A549 (cell line): Measurements from ENCODE around the gene SMG6. TPM values are rescaled to one million over a fixed set of nuclear protein-coding genes. Genes with fewer than 3 reads are reported as not detected.

Experiments
- ATAC-seq, 2 experiments: fragments of 200-7000 bp in 1 of 2; fragments of >200 bp in 1 of 2; cut with Nextera tagmentation in 1 of 2; cut with Tn5 transposase in 1 of 2; 3 replicates each; pipeline versions ENCODE4 v1.8.0 to v1.9.1; 2018 to 2020; ENCODE audit warnings: mild to moderate bottlenecking in 1 of 2, moderate library complexity in 1 of 2
- CTCF ChIA-PET: fragments of 300-600 bp; sonication (Branson Sonifier 250); formaldehyde crosslinking; extraction: SDS; loops from one replicate; lab custom pipeline; 2021; ENCODE audit warnings: antibody characterized with exemption, inconsistent platforms; lab: Yijun Ruan, JAX
- POLR2A ChIA-PET: fragments of 350-600 bp; formaldehyde crosslinking; extraction: SDS; loops from one replicate; lab custom pipeline; 2021; ENCODE audit warnings: antibody characterized with exemption, inconsistent platforms; lab: Yijun Ruan, JAX
- DNase-seq, 2 experiments: peaks; one replicate each; pipeline versions ENCODE4 v3.0.0 to v3.0.0-alpha.2; 2011 to 2016; ENCODE audit warnings: low read depth in 1 of 2, low spot score in 1 of 2
- FAIRE-seq: peaks from 2 replicates; lab custom pipeline; 2011; peaks lifted over from hg19 to GRCh38; lab: Jason Lieb, UNC
- H3K27ac ChIP-seq, 2 experiments: fragments of >200 bp; sonication (Bioruptor Twin); formaldehyde crosslinking; 3 replicates each; pipeline ENCODE4 v1.5.1; 2016 to 2017
- H3K4me1 ChIP-seq: fragments of >200 bp; sonication (Bioruptor Twin); formaldehyde crosslinking; 3 replicates; pipeline ENCODE4 v1.6.1; 2016
- H3K4me2 ChIP-seq: fragments of >200 bp; sonication (Bioruptor Twin); formaldehyde crosslinking; 3 replicates; pipeline ENCODE4 v1.6.1; 2016
- H3K4me3 ChIP-seq: fragments of >200 bp; sonication (Bioruptor Twin); formaldehyde crosslinking; 3 replicates; pipeline ENCODE4 v1.5.1; 2016
- H3K9me3 ChIP-seq: fragments of >200 bp; sonication (Bioruptor Twin); formaldehyde crosslinking; 3 replicates; pipeline ENCODE4 v1.6.1; 2016
- BHLHE40 ChIP-seq: IDR thresholded peaks from 2 replicates; pipeline ENCODE4 v1.6.1; 2012; ENCODE audit warnings: low read depth, low read length, inconsistent platforms
- CHD2 ChIP-seq: fragments of 150-350 bp; IDR thresholded peaks from 2 replicates; pipeline ENCODE4 v1.6.1; 2014; ENCODE audit warnings: low read length; ENCODE audit not compliant: partially characterized antibody
- CTCF ChIP-seq: fragments of >200 bp; sonication (Bioruptor Twin); formaldehyde crosslinking; IDR thresholded peaks from 3 replicates; pipeline ENCODE4 v1.5.1; 2016
- E2F6 ChIP-seq: IDR thresholded peaks from 2 replicates; pipeline ENCODE4 v1.6.1; 2012; ENCODE audit warnings: low read depth, borderline replicate concordance
- EHMT2 ChIP-seq: fragments of 200-600 bp; sonication (generic); IDR thresholded peaks from 2 replicates; pipeline ENCODE4 v1.6.1; 2016; ENCODE audit warnings: antibody characterized with exemption, low read depth, mild to moderate bottlenecking, moderate library complexity
- HOXA7 ChIP-seq: fragments of 250-450 bp; sonication (Bioruptor Pico); IDR thresholded peaks from 2 replicates; pipeline ENCODE4 v1.5.0; 2020; ENCODE audit warnings: mild to moderate bottlenecking, moderate library complexity
- HOXB13 ChIP-seq: fragments of 250-450 bp; sonication (Bioruptor Pico); IDR thresholded peaks from 2 replicates; pipeline ENCODE4 v1.5.0; 2020; ENCODE audit warnings: low read depth, mild to moderate bottlenecking, moderate library complexity
- KDM1A ChIP-seq: fragments of 200-600 bp; sonication (generic); IDR thresholded peaks from 2 replicates; pipeline ENCODE4 v1.6.1; 2016; ENCODE audit warnings: low read depth, mild to moderate bottlenecking
- MAX ChIP-seq: IDR thresholded peaks from 2 replicates; pipeline ENCODE4 v1.6.1; 2012
- MAZ ChIP-seq: fragments of 150-350 bp; IDR thresholded peaks from 2 replicates; pipeline ENCODE4 v1.6.1; 2014; ENCODE audit warnings: antibody characterized with exemption, low read depth, low read length, borderline replicate concordance
- NPAS2 ChIP-seq: fragments of 250-450 bp; sonication (Bioruptor Pico); IDR thresholded peaks from 2 replicates; pipeline ENCODE4 v1.8.0; 2022; ENCODE audit warnings: mild to moderate bottlenecking, moderate library complexity, borderline replicate concordance
- POLR2A ChIP-seq: IDR thresholded peaks from 2 replicates; pipeline ENCODE4 v1.6.1; 2012; ENCODE audit warnings: mild to moderate bottlenecking, low read length
- POLR2AphosphoS2 ChIP-seq: conservative IDR thresholded peaks from 2 replicates; pipeline ENCODE4 v1.6.1; 2012; ENCODE audit warnings: low read length, improper control_type of control experiment, inconsistent platforms
- RAD21 ChIP-seq, 2 experiments: fragments of >200 bp in 1 of 2; sonication (Bioruptor Twin) in 1 of 2; formaldehyde crosslinking in 1 of 2; IDR thresholded peaks in 1 of 2; conservative IDR thresholded peaks in 1 of 2; 2 replicates in 1 of 2; 3 replicates in 1 of 2; pipeline ENCODE4 v1.6.1; 2012 to 2018; ENCODE audit warnings: inconsistent platforms in 1 of 2
- RNF2 ChIP-seq: fragments of 200-600 bp; sonication (generic); IDR thresholded peaks from 2 replicates; pipeline ENCODE4 v1.6.1; 2016; ENCODE audit warnings: low read depth, mild to moderate bottlenecking, antibody characterized with exemption, moderate library complexity, borderline replicate concordance
- WGBS: methylation state at CpG from one replicate; pipeline ENCODE4 v1.1.6; 2017; ENCODE audit errors: missing lambda C conversion rate; 5-methylcytosine and 5-hydroxymethylcytosine counted together
- polyA plus RNA-seq, 4 experiments: library from polyadenylated mRNA; depleted of rRNA in 3 of 4; stranded (reverse); fragments of >200 nt; fragmentation: RNase III in 1 of 4; extraction: RNeasy Plus Mini Kit Qiagen cat#74134 plus additional on column Dnase treatment in 1 of 4; gene quantifications; 2 replicates in 3 of 4; 3 replicates in 1 of 4; pipeline ENCODE4 v1.2.3, GENCODE V29; 2011 to 2017
- TF ChIP-seq, protein P1 (sequence below): fragments of 200-600 bp; sonication (generic); IDR thresholded peaks from 2 replicates; pipeline ENCODE4 v1.6.1; 2016; ENCODE audit warnings: antibody characterized with exemption, mild to moderate bottlenecking, moderate library complexity
- TF ChIP-seq, protein P2 (sequence below): fragments of 150-350 bp; IDR thresholded peaks from 2 replicates; pipeline ENCODE4 v1.6.1; 2014; ENCODE audit warnings: low read depth, mild to moderate bottlenecking, low read length

Gene SMG6
- polyA plus RNA-seq, 2 of the 4 experiments (the other 2 are of a cell fraction): 4.7 to 17.0 TPM

DNA sequence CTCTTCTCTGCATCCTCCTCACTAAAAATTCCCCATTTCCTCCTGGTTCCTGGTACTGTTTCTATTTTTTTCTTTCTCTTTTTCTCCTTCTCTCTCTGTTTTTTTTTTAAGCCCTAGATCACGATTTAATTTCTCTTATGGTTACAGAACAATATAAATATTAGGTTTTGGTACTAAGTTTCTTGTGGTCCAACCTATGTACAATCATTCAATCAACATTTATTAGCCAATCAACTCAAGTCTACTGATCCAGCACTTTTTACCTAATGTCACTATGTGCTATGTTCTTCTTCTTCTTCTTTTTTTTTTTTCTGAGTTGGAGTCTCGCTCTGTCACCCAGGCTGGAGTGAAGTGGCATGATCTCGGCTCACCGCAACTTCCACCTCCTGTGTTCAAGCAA is 291.1 kb downstream of the SMG6 start:
- H3K27ac ChIP-seq: no peak overlapping the region
- H3K4me3 ChIP-seq: no peak overlapping the region
- POLR2A ChIA-PET: no interaction called here
- peaks cover 14% of the 10 kb centered on the region; the same call in 2 of the 3 replicates for H3K9me3 ChIP-seq
- FAIRE-seq: no peak
- no peak overlapping the region for H3K4me2 ChIP-seq
- ATAC-seq: no peak
- H3K4me1 ChIP-seq: no peaks in the 10 kb centered on the region
- 77% methylated on average over 4 of the region's 4 CpGs for WGBS
- DNase-seq: no peak
- TF ChIP-seq, protein P1, sequence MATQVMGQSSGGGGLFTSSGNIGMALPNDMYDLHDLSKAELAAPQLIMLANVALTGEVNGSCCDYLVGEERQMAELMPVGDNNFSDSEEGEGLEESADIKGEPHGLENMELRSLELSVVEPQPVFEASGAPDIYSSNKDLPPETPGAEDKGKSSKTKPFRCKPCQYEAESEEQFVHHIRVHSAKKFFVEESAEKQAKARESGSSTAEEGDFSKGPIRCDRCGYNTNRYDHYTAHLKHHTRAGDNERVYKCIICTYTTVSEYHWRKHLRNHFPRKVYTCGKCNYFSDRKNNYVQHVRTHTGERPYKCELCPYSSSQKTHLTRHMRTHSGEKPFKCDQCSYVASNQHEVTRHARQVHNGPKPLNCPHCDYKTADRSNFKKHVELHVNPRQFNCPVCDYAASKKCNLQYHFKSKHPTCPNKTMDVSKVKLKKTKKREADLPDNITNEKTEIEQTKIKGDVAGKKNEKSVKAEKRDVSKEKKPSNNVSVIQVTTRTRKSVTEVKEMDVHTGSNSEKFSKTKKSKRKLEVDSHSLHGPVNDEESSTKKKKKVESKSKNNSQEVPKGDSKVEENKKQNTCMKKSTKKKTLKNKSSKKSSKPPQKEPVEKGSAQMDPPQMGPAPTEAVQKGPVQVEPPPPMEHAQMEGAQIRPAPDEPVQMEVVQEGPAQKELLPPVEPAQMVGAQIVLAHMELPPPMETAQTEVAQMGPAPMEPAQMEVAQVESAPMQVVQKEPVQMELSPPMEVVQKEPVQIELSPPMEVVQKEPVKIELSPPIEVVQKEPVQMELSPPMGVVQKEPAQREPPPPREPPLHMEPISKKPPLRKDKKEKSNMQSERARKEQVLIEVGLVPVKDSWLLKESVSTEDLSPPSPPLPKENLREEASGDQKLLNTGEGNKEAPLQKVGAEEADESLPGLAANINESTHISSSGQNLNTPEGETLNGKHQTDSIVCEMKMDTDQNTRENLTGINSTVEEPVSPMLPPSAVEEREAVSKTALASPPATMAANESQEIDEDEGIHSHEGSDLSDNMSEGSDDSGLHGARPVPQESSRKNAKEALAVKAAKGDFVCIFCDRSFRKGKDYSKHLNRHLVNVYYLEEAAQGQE: no peak
- TF ChIP-seq, protein P2, sequence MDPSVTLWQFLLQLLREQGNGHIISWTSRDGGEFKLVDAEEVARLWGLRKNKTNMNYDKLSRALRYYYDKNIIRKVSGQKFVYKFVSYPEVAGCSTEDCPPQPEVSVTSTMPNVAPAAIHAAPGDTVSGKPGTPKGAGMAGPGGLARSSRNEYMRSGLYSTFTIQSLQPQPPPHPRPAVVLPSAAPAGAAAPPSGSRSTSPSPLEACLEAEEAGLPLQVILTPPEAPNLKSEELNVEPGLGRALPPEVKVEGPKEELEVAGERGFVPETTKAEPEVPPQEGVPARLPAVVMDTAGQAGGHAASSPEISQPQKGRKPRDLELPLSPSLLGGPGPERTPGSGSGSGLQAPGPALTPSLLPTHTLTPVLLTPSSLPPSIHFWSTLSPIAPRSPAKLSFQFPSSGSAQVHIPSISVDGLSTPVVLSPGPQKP: no peak
- TF ChIP-seq KDM1A (no peak), POLR2AphosphoS2 (no peak), MAX (no peak), HOXB13 (CRISPR knock-in tag) (no peak), CTCF (no peak), CHD2 (no peak), BHLHE40 (no peak), RAD21 (conservative IDR thresholded peaks at IDR 0.05 in 1 of 2, IDR thresholded peaks at IDR 0.05 in 1 of 2) (no peak), MAZ (no peak)
- TF ChIP-seq, all 56 proteins: peak for 0
- CTCF ChIA-PET: interaction anchor here (3.0 kb wide), 1 partner anchor 13 kb away, joined by 20 read pairs; the partner anchor contains the start of gene RTN4RL1

DNA sequence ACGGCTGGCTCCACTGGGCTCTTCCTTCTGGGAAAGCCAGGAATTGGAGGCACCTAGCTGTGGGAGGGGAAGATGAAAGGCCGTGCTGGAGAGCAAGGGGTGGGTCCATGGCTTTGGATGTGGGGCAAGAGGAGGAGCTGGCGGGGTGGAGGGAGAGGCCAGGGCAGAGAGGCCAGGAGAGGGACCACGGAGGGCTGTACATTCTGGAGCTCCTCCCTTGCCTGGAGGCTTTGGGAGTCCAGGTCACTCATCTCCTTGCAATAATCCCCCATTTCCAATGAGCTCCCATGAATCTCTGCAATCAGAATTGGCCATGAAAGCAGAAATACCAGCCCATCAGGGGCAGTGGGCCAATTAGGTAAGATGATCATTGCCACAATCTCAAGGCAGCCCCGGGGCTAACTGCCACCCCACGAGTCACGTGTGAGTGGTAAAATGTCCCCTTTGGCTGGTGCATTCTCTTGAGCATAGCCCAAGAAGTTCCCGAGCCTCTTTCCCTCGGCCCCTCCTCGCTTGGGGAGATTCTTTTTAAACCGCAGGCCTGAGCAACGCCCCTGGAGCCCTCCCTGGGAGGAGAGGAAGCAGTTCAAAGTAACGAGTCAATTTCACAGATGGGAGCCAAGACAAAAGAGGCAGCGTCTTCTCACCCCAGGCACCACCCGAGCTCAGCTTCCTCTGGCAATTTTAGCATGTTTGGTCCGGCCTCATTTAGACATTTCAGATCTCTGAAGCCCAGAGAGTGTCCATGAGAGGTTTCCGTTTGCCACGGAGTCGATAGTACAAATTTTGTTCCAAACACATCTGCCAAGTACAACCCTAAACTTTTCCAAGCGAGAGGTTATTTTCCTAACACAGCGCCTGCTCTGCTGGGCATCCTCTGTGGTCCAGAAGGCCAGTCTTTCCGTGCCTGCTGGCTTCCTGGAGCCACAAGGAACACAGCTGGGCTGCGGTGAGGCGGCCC is 291.9 kb downstream of the SMG6 start:
- H3K4me2 ChIP-seq: no peak overlapping the region
- H3K27ac ChIP-seq: no peak overlapping the region
- TF ChIP-seq EHMT2: no peak
- no peak for TF ChIP-seq HOXA7 (CRISPR knock-in tag)
- no peak for TF ChIP-seq MAZ
- no peak for TF ChIP-seq NPAS2 (CRISPR knock-in tag)
- no peak for TF ChIP-seq POLR2A
- no peak for TF ChIP-seq RNF2
- no peak for TF ChIP-seq E2F6

More for the DNA sequence above, 291.9 kb downstream of the SMG6 start:
- FAIRE-seq (no peak), DNase-seq (no peak), ATAC-seq (peak in 1 of 2 experiments; percentile 23; a peak in 1 of 6 replicates)
- ChIA-PET POLR2A (no interaction called here), CTCF (interaction anchor here (0.9 to 1.8 kb wide), 7 partner anchors 12 to 103 kb away, joined by 3 to 6 read pairs (median 4); no protein-coding TSS in a partner anchor)
- Histone ChIP-seq H3K4me3 (no peak overlapping the region), H3K4me1 (no peaks in the 10 kb centered on the region), H3K9me3 (peaks cover 14% of the 10 kb centered on the region; the same call in 2 of the 3 replicates)
- 61% methylated on average over 24 of the region's 24 CpGs for WGBS
